Calu3 (cell line): Measurements from ENCODE around the gene SLC16A3. TPM values are rescaled to one million over a fixed set of nuclear protein-coding genes. Genes with fewer than 3 reads are reported as not detected.

Experiments
- BruUV-seq: library from RNA; stranded (reverse); fragments of 400-500 nt; replicated peaks from 2 replicates; lab custom pipeline; 2021; lab: Mats Ljungman, UMichigan
- CTCF ChIA-PET: fragments of 300-600 bp; sonication (Branson Sonifier 250); formaldehyde crosslinking; loops from one replicate; lab custom pipeline; 2022; ENCODE audit warnings: antibody characterized with exemption; lab: Charles Lee
- DNase-seq: peaks from one replicate; pipeline ENCODE4 v3.0.0; 2022
- H3K27ac Mint-ChIP-seq: one replicate; pipeline ENCODE4 v1.8.0; 2022; ENCODE audit warnings: mixed read lengths; ENCODE audit not compliant: unreplicated experiment
- H3K27me3 Mint-ChIP-seq: one replicate; pipeline ENCODE4 v1.8.0; 2022; ENCODE audit warnings: mixed read lengths; ENCODE audit not compliant: unreplicated experiment
- H3K36me3 Mint-ChIP-seq: one replicate; pipeline ENCODE4 v1.8.0; 2022; ENCODE audit warnings: mild to moderate bottlenecking, moderate library complexity, mixed read lengths; ENCODE audit not compliant: insufficient read depth, unreplicated experiment
- H3K4me1 Mint-ChIP-seq: one replicate; pipeline ENCODE4 v1.8.0; 2022; ENCODE audit warnings: mild to moderate bottlenecking, low read depth, mixed read lengths; ENCODE audit not compliant: unreplicated experiment
- H3K4me3 Mint-ChIP-seq: one replicate; pipeline ENCODE4 v1.8.0; 2022; ENCODE audit warnings: mild to moderate bottlenecking, low read depth, moderate library complexity, mixed read lengths; ENCODE audit not compliant: unreplicated experiment
- H3K9me3 Mint-ChIP-seq: one replicate; pipeline ENCODE4 v1.8.0; 2022; ENCODE audit warnings: low read depth, mixed read lengths; ENCODE audit not compliant: unreplicated experiment
- CTCF ChIP-seq: fragments of 200-600 bp; IDR thresholded peaks from one replicate; pipeline ENCODE4 v1.8.0; 2022; ENCODE audit warnings: antibody characterized with exemption; ENCODE audit not compliant: unreplicated experiment
- intact Hi-C: fragments of 100-400 bp; cut with micrococcal nuclease; formaldehyde crosslinking; loops from one replicate; pipeline ENCODE4 v1.10.0; 2022; ENCODE audit not compliant: unreplicated experiment
- total RNA-seq: library from RNA; stranded (reverse); gene quantifications from 2 replicates; pipeline ENCODE4 v1.2.3, GENCODE V29; 2022

SLC16A3 gene
- total RNA-seq, 1 experiment from 2014 or later, result 47.2 TPM

- Mint-ChIP-seq H3K9me3 (no peaks in the 10 kb centered on the region), H3K36me3 (peaks cover 95% of the 10 kb centered on the region), H3K4me3 (no peak overlapping the region), H3K4me1 (peaks cover 46% of the 10 kb centered on the region), H3K27me3 (no peaks in the 10 kb centered on the region), H3K27ac (peak overlapping the region; percentile 82)
- peak; percentile 62 for TF ChIP-seq CTCF
- BruUV-seq, result no TSS peak
- intact Hi-C loops, result loop anchor here (10.0 kb wide), 2 partner anchors 50 to 80 kb away; no protein-coding TSS in a partner anchor
- DNase-seq, result peak; percentile 46
- CTCF ChIA-PET, result interaction anchor here (0.6 kb wide), 1 partner anchor 60 kb away, joined by 6 read pairs; no protein-coding TSS in a partner anchor
These were observed 15.7 kb downstream of the SLC16A3 start for GRCh38 chr17:82244413-82245133.

GRCh38 chr17:82245134-82246039 lies 16.5 kb downstream of the SLC16A3 start:
- Mint-ChIP-seq H3K27ac (peak overlapping the region; percentile 82), H3K27me3 (no peaks in the 10 kb centered on the region), H3K4me3 (no peak overlapping the region), H3K9me3 (no peaks in the 10 kb centered on the region), H3K4me1 (peaks cover 46% of the 10 kb centered on the region), H3K36me3 (peaks cover 95% of the 10 kb centered on the region)
- no peak for DNase-seq
- no TSS peak for BruUV-seq
- CTCF ChIA-PET, result interaction anchor here (0.6 kb wide), 1 partner anchor 59 kb away, joined by 6 read pairs; no protein-coding TSS in a partner anchor
- intact Hi-C loops, result loop anchor here (10.0 kb wide), 2 partner anchors 49 to 79 kb away; no protein-coding TSS in a partner anchor
- no peak for TF ChIP-seq CTCF

GRCh38 chr17:82246040-82246364 lies 17.2 kb downstream of the SLC16A3 start:
- CTCF ChIA-PET, result no interaction called here
- TF ChIP-seq CTCF, result no peak
- no TSS peak for BruUV-seq
- Mint-ChIP-seq H3K27me3 (no peaks in the 10 kb centered on the region), H3K36me3 (peaks cover 92% of the 10 kb centered on the region), H3K4me3 (no peak overlapping the region), H3K4me1 (peaks cover 46% of the 10 kb centered on the region), H3K9me3 (no peaks in the 10 kb centered on the region), H3K27ac (peak overlapping the region; percentile 77)
- no peak for DNase-seq
- intact Hi-C loops, result loop anchor here (10.0 kb wide), 2 partner anchors 49 to 79 kb away; no protein-coding TSS in a partner anchor
